WERI-Rb-1 (cell line): ENCODE measurements around the gene SLC23A2.

Experiments
- DNase-seq: peaks from one replicate; pipeline ENCODE4 v3.0.0-alpha.2; 2020
- H3K27ac ChIP-seq: fragments of 250-450 bp; sonication (Bioruptor Pico); 2 replicates; pipeline ENCODE4 v1.5.1; 2020; ENCODE audit warnings: mild to moderate bottlenecking, moderate library complexity
- H3K27me3 ChIP-seq: fragments of 250-450 bp; sonication (Bioruptor Pico); 2 replicates; pipeline ENCODE4 v1.5.1; 2021; ENCODE audit warnings: mild to moderate bottlenecking, low read depth, moderate library complexity; ENCODE audit not compliant: insufficient read depth, severe bottlenecking
- H3K36me3 ChIP-seq: fragments of 250-450 bp; sonication (Bioruptor Pico); 2 replicates; pipeline ENCODE4 v1.5.1; 2020; ENCODE audit warnings: mild to moderate bottlenecking, moderate library complexity
- H3K4me3 ChIP-seq: 2 replicates; pipeline ENCODE4 v1.5.1; 2011; ENCODE audit warnings: low read depth, mild to moderate bottlenecking, control low read depth, low read length
- H3K9me3 ChIP-seq: fragments of 250-450 bp; sonication (Bioruptor Pico); 2 replicates; pipeline ENCODE4 v1.5.1; 2021; ENCODE audit warnings: mild to moderate bottlenecking, moderate library complexity; ENCODE audit not compliant: severe bottlenecking
- CTCF ChIP-seq: IDR thresholded peaks from 2 replicates; pipeline ENCODE4 v1.5.1; 2011; ENCODE audit warnings: low read depth, mild to moderate bottlenecking, control low read depth, inconsistent platforms, low read length

SLC23A2 gene

GRCh38 chr20:4812216-4812615, 189.1 kb downstream of the SLC23A2 start:
- no peak for TF ChIP-seq CTCF
- no peaks in the 10 kb centered on the region for H3K9me3 ChIP-seq
- DNase-seq = no peak
- H3K36me3 ChIP-seq = no peaks in the 10 kb centered on the region
- H3K27ac ChIP-seq = no peak overlapping the region
- H3K4me3 ChIP-seq = no peak overlapping the region
- no peaks in the 10 kb centered on the region for H3K27me3 ChIP-seq

- Histone ChIP-seq H3K27me3 (no peaks in the 10 kb centered on the region), H3K9me3 (no peaks in the 10 kb centered on the region), H3K4me3 (no peak overlapping the region), H3K27ac (no peak overlapping the region), H3K36me3 (no peaks in the 10 kb centered on the region)
- TF ChIP-seq CTCF = no peak
- DNase-seq = no peak
Measured at GRCh38 chr20:4811661-4812181, 189.6 kb downstream of the SLC23A2 start.

GRCh38 chr20:4811257-4811656, 190.1 kb downstream of the SLC23A2 start:
- no peak overlapping the region for H3K27ac ChIP-seq
- DNase-seq = no peak
- no peaks in the 10 kb centered on the region for H3K27me3 ChIP-seq
- H3K9me3 ChIP-seq = no peaks in the 10 kb centered on the region
- no peak for TF ChIP-seq CTCF
- H3K36me3 ChIP-seq = no peaks in the 10 kb centered on the region
- no peak overlapping the region for H3K4me3 ChIP-seq

GRCh38 chr20:4810426-4811019, 190.8 kb downstream of the SLC23A2 start:
- no peak overlapping the region for H3K27ac ChIP-seq

GRCh38 chr20:4809707-4810106, 191.6 kb downstream of the SLC23A2 start:
- Histone ChIP-seq H3K9me3 (no peaks in the 10 kb centered on the region), H3K27me3 (no peaks in the 10 kb centered on the region), H3K27ac (no peak overlapping the region), H3K4me3 (no peak overlapping the region), H3K36me3 (no peaks in the 10 kb centered on the region)
- no peak for DNase-seq
- no peak for TF ChIP-seq CTCF

More at GRCh38 chr20:4810426-4811019, 190.8 kb downstream of the SLC23A2 start:
- no peak for TF ChIP-seq CTCF
- Histone ChIP-seq H3K4me3 (no peak overlapping the region), H3K9me3 (no peaks in the 10 kb centered on the region), H3K27me3 (no peaks in the 10 kb centered on the region), H3K36me3 (no peaks in the 10 kb centered on the region)
- no peak for DNase-seq

GRCh38 chr20:4808872-4809271, 192.4 kb downstream of the SLC23A2 start:
- TF ChIP-seq CTCF = no peak
- no peak for DNase-seq
- H3K27ac ChIP-seq = no peak overlapping the region
- no peaks in the 10 kb centered on the region for H3K27me3 ChIP-seq
- no peaks in the 10 kb centered on the region for H3K9me3 ChIP-seq
- no peaks in the 10 kb centered on the region for H3K36me3 ChIP-seq
- H3K4me3 ChIP-seq = no peak overlapping the region
